Neural cell (in vitro differentiated cells): ENCODE results near the gene FAP.

ENCODE experiments used
- CTCF ChIP-seq: fragments of 450-650 bp; IDR thresholded peaks from 2 replicates; pipeline ENCODE4 v1.5.1; 2014; ENCODE audit warnings: antibody characterized with exemption, mild to moderate bottlenecking, moderate library complexity; ENCODE audit not compliant: poor library complexity, severe bottlenecking
- EP300 ChIP-seq: fragments of 450-650 bp; conservative IDR thresholded peaks from 2 replicates; pipeline ENCODE4 v1.6.1; 2014; ENCODE audit warnings: antibody characterized with exemption, mild to moderate bottlenecking, moderate library complexity; ENCODE audit not compliant: poor library complexity, severe bottlenecking
- EZH2 ChIP-seq: fragments of 200-600, 300-800 bp; shearing (Covaris generic), sonication (generic); IDR thresholded peaks from 2 replicates; pipeline ENCODE4 v1.6.1; 2014; ENCODE audit warnings: antibody characterized with exemption, low read length, borderline replicate concordance, mild to moderate bottlenecking; ENCODE audit not compliant: insufficient read depth, poor library complexity, severe bottlenecking
- MXI1 ChIP-seq: fragments of 450-650 bp; conservative IDR thresholded peaks from 2 replicates; pipeline ENCODE4 v1.6.1; 2014; ENCODE audit warnings: antibody characterized with exemption, mild to moderate bottlenecking; ENCODE audit not compliant: poor library complexity, severe bottlenecking
- POLR2AphosphoS5 ChIP-seq: IDR thresholded peaks from 2 replicates; pipeline ENCODE4 v1.6.1; 2012
- RAD21 ChIP-seq: fragments of 450-650 bp; conservative IDR thresholded peaks from 2 replicates; pipeline ENCODE4 v1.6.1; 2014; ENCODE audit warnings: antibody characterized with exemption, mild to moderate bottlenecking, moderate library complexity
- REST ChIP-seq: IDR thresholded peaks from 2 replicates; pipeline ENCODE4 v1.6.1; 2012; ENCODE audit warnings: borderline replicate concordance
- TAF1 ChIP-seq: IDR thresholded peaks from 2 replicates; pipeline ENCODE4 v1.6.1; 2012; ENCODE audit warnings: low read depth

DNA sequence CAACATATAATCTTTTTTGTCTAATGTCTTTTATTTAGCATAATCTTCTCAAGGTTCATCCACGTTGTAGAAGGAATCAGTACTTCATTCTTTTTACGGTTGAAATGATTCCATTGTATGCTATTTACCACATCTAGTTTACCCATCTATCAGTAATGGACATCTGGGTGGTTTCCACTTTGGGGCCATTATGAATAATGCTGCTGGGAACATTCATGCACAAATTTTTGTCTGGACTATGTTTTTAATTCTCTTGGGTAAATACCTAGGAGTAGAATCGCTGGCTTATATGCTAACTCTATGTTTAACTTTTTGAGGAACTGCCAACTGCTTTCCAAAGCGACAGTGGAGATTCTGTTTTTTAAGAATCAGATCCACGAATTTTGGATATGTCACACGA lies 83.8 kb downstream of the FAP start:
- TF ChIP-seq CTCF (no peak), POLR2AphosphoS5 (no peak), MXI1 (no peak), REST (no peak), TAF1 (no peak), EP300 (no peak), RAD21 (no peak), EZH2 (no peak)
